Endodermal cell (in vitro differentiated cells): ENCODE data around the gene TENT5C. TPM values are rescaled to one million over a fixed set of nuclear protein-coding genes. Genes with fewer than 3 reads are reported as not detected.

Source experiments
- DNase-seq: peaks from one replicate; pipeline ENCODE4 v3.0.0-alpha.2; 2017
- H3K27ac ChIP-seq: 2 replicates; pipeline ENCODE4 v1.5.1; 2013; ENCODE audit warnings: mild to moderate bottlenecking, low read depth, low read length, moderate library complexity
- H3K27me3 ChIP-seq: 2 replicates; pipeline ENCODE4 v1.6.1; 2013; ENCODE audit warnings: mild to moderate bottlenecking, low read length, moderate library complexity; ENCODE audit not compliant: insufficient read depth, control insufficient read depth, poor library complexity, severe bottlenecking
- H3K36me3 ChIP-seq: 2 replicates; pipeline ENCODE4 v1.7.0; 2013; ENCODE audit warnings: mild to moderate bottlenecking, low read length, moderate library complexity; ENCODE audit not compliant: control insufficient read depth, insufficient read depth
- H3K4me1 ChIP-seq: one replicate; pipeline ENCODE4 v1.7.0; 2013; ENCODE audit warnings: low read length; ENCODE audit not compliant: control insufficient read depth, insufficient read depth
- H3K4me3 ChIP-seq: 2 replicates; pipeline ENCODE4 v1.5.1; 2013; ENCODE audit warnings: mild to moderate bottlenecking, low read length, moderate library complexity
- H3K9ac ChIP-seq: 2 replicates; pipeline ENCODE4 v1.6.1; 2013; ENCODE audit warnings: mild to moderate bottlenecking, low read length, moderate library complexity; ENCODE audit not compliant: poor library complexity, severe bottlenecking; ENCODE audit errors: extremely low read depth
- H3K9me3 ChIP-seq: 2 replicates; pipeline ENCODE4 v1.6.1; 2013; ENCODE audit warnings: mild to moderate bottlenecking, low read length, moderate library complexity; ENCODE audit not compliant: control insufficient read depth
- H3K27ac Mint-ChIP-seq: 2 replicates; pipeline ENCODE4 v1.8.0; 2020; ENCODE audit warnings: mixed read lengths
- H3K27me3 Mint-ChIP-seq: 2 replicates; pipeline ENCODE4 v1.8.0; 2021; ENCODE audit warnings: mild to moderate bottlenecking, mixed read lengths; ENCODE audit not compliant: insufficient read depth
- H3K36me3 Mint-ChIP-seq: 2 replicates; pipeline ENCODE4 v1.8.0; 2020; ENCODE audit warnings: low read depth, mixed read lengths
- H3K4me1 Mint-ChIP-seq: 2 replicates; pipeline ENCODE4 v1.8.0; 2020; ENCODE audit warnings: mixed read lengths
- H3K4me3 Mint-ChIP-seq: 2 replicates; pipeline ENCODE4 v1.8.0; 2020; ENCODE audit warnings: mild to moderate bottlenecking, moderate library complexity, mixed read lengths
- H3K9me3 Mint-ChIP-seq: 2 replicates; pipeline ENCODE4 v1.8.0; 2020; ENCODE audit warnings: mild to moderate bottlenecking, mixed read lengths
- WGBS, 2 experiments: methylation state at CpG; one replicate each; pipeline versions ENCODE4 v1.1.5 to v1.1.7; 2013; ENCODE audit warnings: missing lambda C conversion rate in 2 of 2, mixed read lengths in 1 of 2; ENCODE audit not compliant: insufficient coverage in 1 of 2, insufficient read length in 1 of 2; 5-methylcytosine and 5-hydroxymethylcytosine counted together
- total RNA-seq, 2 donors: library from RNA; stranded (reverse); fragmentation: NEBNext Ultra II Directional in 1 of 2; extraction: Animal tissue kit (Norgen Biotek cat#: 25700) in 1 of 2; gene quantifications; 2 replicates in 1 of 2; 3 replicates in 1 of 2; pipeline ENCODE4 v1.2.1, GENCODE V29; 2021
- TF ChIP-seq, protein P1 (sequence below): fragments of 200-600 bp; sonication (generic); conservative IDR thresholded peaks from 2 replicates; pipeline ENCODE4 v1.5.0; 2021; ENCODE audit warnings: antibody characterized with exemption, mild to moderate bottlenecking

TENT5C gene
- total RNA-seq, 2 donors from 2014 or later: 1.0 to 1.4 TPM

GRCh38 chr1:117612517-117613248 lies 6.8 kb downstream of the TENT5C start:
- peaks cover 27% of the 10 kb centered on the region for H3K27me3 Mint-ChIP-seq
- no peak overlapping the region for H3K27ac ChIP-seq
- 85 to 89% methylated on average over 7 of the region's 7 CpGs for WGBS, 2 experiments

GRCh38 chr1:117613249-117613968 lies 7.6 kb downstream of the TENT5C start:
- H3K27me3 Mint-ChIP-seq: peaks cover 22% of the 10 kb centered on the region
- no peak overlapping the region for H3K4me3 Mint-ChIP-seq
- no peak overlapping the region for H3K27ac Mint-ChIP-seq
- DNase-seq: peak; percentile 21
- no peak overlapping the region for H3K4me3 ChIP-seq
- H3K4me1 ChIP-seq: peaks cover 10% of the 10 kb centered on the region
- H3K36me3 ChIP-seq: no peaks in the 10 kb centered on the region
- WGBS, 2 experiments: 83 to 93% methylated on average over 3 to 8 of the region's 8 CpGs
- H3K9me3 ChIP-seq: no peaks in the 10 kb centered on the region
- H3K36me3 Mint-ChIP-seq: no peaks in the 10 kb centered on the region
- H3K4me1 Mint-ChIP-seq: peaks cover 32% of the 10 kb centered on the region
- no peaks in the 10 kb centered on the region for H3K9me3 Mint-ChIP-seq
- no peak overlapping the region for H3K9ac ChIP-seq
- H3K27ac ChIP-seq: no peak overlapping the region
- TF ChIP-seq, protein P1, sequence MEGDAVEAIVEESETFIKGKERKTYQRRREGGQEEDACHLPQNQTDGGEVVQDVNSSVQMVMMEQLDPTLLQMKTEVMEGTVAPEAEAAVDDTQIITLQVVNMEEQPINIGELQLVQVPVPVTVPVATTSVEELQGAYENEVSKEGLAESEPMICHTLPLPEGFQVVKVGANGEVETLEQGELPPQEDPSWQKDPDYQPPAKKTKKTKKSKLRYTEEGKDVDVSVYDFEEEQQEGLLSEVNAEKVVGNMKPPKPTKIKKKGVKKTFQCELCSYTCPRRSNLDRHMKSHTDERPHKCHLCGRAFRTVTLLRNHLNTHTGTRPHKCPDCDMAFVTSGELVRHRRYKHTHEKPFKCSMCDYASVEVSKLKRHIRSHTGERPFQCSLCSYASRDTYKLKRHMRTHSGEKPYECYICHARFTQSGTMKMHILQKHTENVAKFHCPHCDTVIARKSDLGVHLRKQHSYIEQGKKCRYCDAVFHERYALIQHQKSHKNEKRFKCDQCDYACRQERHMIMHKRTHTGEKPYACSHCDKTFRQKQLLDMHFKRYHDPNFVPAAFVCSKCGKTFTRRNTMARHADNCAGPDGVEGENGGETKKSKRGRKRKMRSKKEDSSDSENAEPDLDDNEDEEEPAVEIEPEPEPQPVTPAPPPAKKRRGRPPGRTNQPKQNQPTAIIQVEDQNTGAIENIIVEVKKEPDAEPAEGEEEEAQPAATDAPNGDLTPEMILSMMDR: no peak
- H3K27me3 ChIP-seq: peaks cover 6% of the 10 kb centered on the region

More at GRCh38 chr1:117612517-117613248, 6.8 kb downstream of the TENT5C start:
- DNase-seq: peak; percentile 42
- TF ChIP-seq, protein P1: no peak
- no peaks in the 10 kb centered on the region for H3K9me3 Mint-ChIP-seq
- peaks cover 37% of the 10 kb centered on the region for H3K4me1 Mint-ChIP-seq
- H3K4me3 ChIP-seq: no peak overlapping the region
- H3K36me3 ChIP-seq: no peaks in the 10 kb centered on the region
- H3K9ac ChIP-seq: no peak overlapping the region
- peaks cover 10% of the 10 kb centered on the region for H3K4me1 ChIP-seq
- no peaks in the 10 kb centered on the region for H3K36me3 Mint-ChIP-seq
- no peak overlapping the region for H3K4me3 Mint-ChIP-seq
- H3K27me3 ChIP-seq: peaks cover 10% of the 10 kb centered on the region
- H3K9me3 ChIP-seq: no peaks in the 10 kb centered on the region
- peak overlapping the region; percentile 37 for H3K27ac Mint-ChIP-seq

- no peaks in the 10 kb centered on the region for H3K36me3 Mint-ChIP-seq
- no peak overlapping the region for H3K27ac ChIP-seq
Measured at GRCh38 chr1:117613969-117614729, 8.3 kb downstream of the TENT5C start.

More at GRCh38 chr1:117613969-117614729, 8.3 kb downstream of the TENT5C start:
- no peaks in the 10 kb centered on the region for H3K27me3 ChIP-seq
- no peaks in the 10 kb centered on the region for H3K36me3 ChIP-seq
- Mint-ChIP-seq H3K4me3 (no peak overlapping the region), H3K27ac (no peak overlapping the region), H3K4me1 (peaks cover 28% of the 10 kb centered on the region), H3K9me3 (no peaks in the 10 kb centered on the region), H3K27me3 (peaks cover 16% of the 10 kb centered on the region)
- H3K9ac ChIP-seq: no peak overlapping the region
- H3K9me3 ChIP-seq: no peaks in the 10 kb centered on the region
- peaks cover 10% of the 10 kb centered on the region for H3K4me1 ChIP-seq
- H3K4me3 ChIP-seq: no peak overlapping the region
- TF ChIP-seq, protein P1: no peak
- peak; percentile 17 for DNase-seq
- WGBS, 2 experiments: 87 to 94% methylated on average over 9 of the region's 9 CpGs
